Neural progenitor cell (in vitro differentiated cells): ENCODE data around the gene FNIP2.

Experiments used
- CTCF ChIP-seq: fragments of 200-600 bp; sonication (generic); IDR thresholded peaks from 2 replicates; pipeline ENCODE4 v1.5.1; 2017; ENCODE audit warnings: antibody characterized with exemption, mild to moderate bottlenecking
- EZH2phosphoT487 ChIP-seq: fragments of 200-600 bp; sonication (generic); IDR thresholded peaks from 2 replicates; pipeline ENCODE4 v1.6.1; 2017; ENCODE audit warnings: antibody characterized with exemption

- TF ChIP-seq CTCF (no peak), EZH2phosphoT487 (no peak)
Measured at GRCh38 chr4:158890294-158890693, 121.5 kb downstream of the FNIP2 start.
